H1 (cell line): ENCODE data around the gene KRT81. TPM values are rescaled to one million over a fixed set of nuclear protein-coding genes. Genes with fewer than 3 reads are reported as not detected.

ENCODE experiments used
- BCL11A ChIP-seq, 2 experiments: IDR thresholded peaks; one replicate each; pipeline ENCODE4 v1.6.1; 2011; ENCODE audit warnings: low read depth in 2 of 2, low read length in 2 of 2, mild to moderate bottlenecking in 2 of 2
- CBX5 ChIP-seq: fragments of 300-800, 300-1000 bp; sonication (generic); IDR thresholded peaks from 2 replicates; pipeline ENCODE4 v1.7.1; 2016; ENCODE audit warnings: antibody characterized with exemption, low read length, low read depth
- CREB1 ChIP-seq: IDR thresholded peaks from 2 replicates; pipeline ENCODE4 v1.6.1; 2012; ENCODE audit warnings: inconsistent platforms
- EZH2 ChIP-seq: fragments of 200-600 bp; sonication (generic); IDR thresholded peaks from 2 replicates; pipeline ENCODE4 v1.7.1; 2012; ENCODE audit warnings: low read depth, mild to moderate bottlenecking, moderate library complexity, low read length, inconsistent platforms; ENCODE audit not compliant: severe bottlenecking
- GTF2F1 ChIP-seq: IDR thresholded peaks from 2 replicates; pipeline ENCODE4 v1.6.1; 2012; ENCODE audit warnings: low read depth, low read length, improper control_type of control experiment, borderline replicate concordance
- HDAC6 ChIP-seq: IDR thresholded peaks from one replicate; pipeline ENCODE4 v1.7.1; 2012; ENCODE audit warnings: low read depth, mild to moderate bottlenecking, inconsistent platforms, low read length, moderate library complexity
- POLR2A ChIP-seq, 2 experiments: IDR thresholded peaks; 1 replicate in 1 of 2; 2 replicates in 1 of 2; pipeline ENCODE4 v1.6.1; 2011; ENCODE audit warnings: low read depth in 2 of 2, low read length in 2 of 2, mild to moderate bottlenecking in 2 of 2; ENCODE audit errors: control extremely low read depth in 1 of 2
- SIRT6 ChIP-seq: IDR thresholded peaks from one replicate; pipeline ENCODE4 v1.7.1; 2012; ENCODE audit warnings: low read length, inconsistent platforms
- SP2 ChIP-seq: IDR thresholded peaks from 2 replicates; pipeline ENCODE4 v1.6.1; 2012; ENCODE audit warnings: mild to moderate bottlenecking, low read length, inconsistent platforms
- TCF12 ChIP-seq: IDR thresholded peaks from 2 replicates; pipeline ENCODE4 v1.6.1; 2011; ENCODE audit warnings: low read depth, mild to moderate bottlenecking, low read length
- polyA plus RNA-seq, 7 experiments: library from polyadenylated mRNA; depleted of rRNA in 3 of 7; stranded (reverse) in 5 of 7; unstranded in 2 of 7; fragments of >200 nt in 5 of 7; fragments of 200-250 nt in 2 of 7; gene quantifications; 1 replicate in 5 of 7; 2 replicates in 1 of 7; 4 replicates in 1 of 7; pipeline versions ENCODE4 v1.2.1 to v1.2.3, GENCODE V29; 2011 to 2013; ENCODE audit warnings: missing spikeins in 2 of 7, mixed read lengths in 2 of 7
- total RNA-seq: library from RNA; stranded (reverse); fragmentation: NEBNext Ultra II Directional; extraction: Animal tissue kit (Norgen Biotek cat#: 25700); gene quantifications from 2 replicates; pipeline ENCODE4 v1.2.1, GENCODE V29; 2021
- TF ChIP-seq, protein P1 (sequence below): fragments of 300-600 bp; sonication (generic); IDR thresholded peaks from 2 replicates; pipeline ENCODE4 v1.7.1; 2012; ENCODE audit warnings: low read length, moderate library complexity, mild to moderate bottlenecking, inconsistent platforms; ENCODE audit not compliant: insufficient replicate concordance

KRT81 gene
- total and polyA plus RNA-seq, 2 of the 8 experiments (the other 6 are each of a cell fraction or from before 2014, with no cell fraction given), result not detected

DNA sequence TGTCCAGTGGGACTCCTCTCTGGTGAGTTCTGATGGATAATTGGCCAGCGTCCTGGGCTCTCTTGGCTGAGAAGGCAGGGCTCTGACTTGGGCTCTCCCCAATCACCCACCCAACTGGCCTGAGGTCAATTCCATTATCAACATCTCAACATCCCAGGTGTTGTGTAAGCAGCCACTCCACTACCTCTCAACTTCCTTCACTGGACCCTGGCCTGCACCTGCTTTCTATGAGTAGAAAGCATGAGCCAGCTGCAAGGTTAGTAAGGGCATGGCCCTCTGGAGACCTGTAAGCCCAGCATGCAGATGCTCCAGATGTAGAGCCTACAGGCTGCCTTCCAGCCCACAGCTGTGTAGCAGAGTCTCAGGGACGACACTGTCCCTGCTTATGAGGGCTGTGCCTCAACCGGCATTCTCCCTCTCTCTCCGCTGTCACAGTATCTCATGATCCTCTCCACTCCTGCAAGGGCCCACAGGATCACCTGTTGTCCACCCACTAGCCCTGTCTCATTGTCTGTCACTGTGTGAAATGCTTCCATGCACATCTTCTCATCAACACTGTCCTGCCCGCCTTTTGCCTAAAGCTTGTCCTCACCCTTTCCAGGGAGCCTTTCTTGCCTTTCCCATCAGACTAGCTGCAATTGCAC lies 5.4 kb upstream of the KRT81 start (continued):
- TF ChIP-seq, protein P1, sequence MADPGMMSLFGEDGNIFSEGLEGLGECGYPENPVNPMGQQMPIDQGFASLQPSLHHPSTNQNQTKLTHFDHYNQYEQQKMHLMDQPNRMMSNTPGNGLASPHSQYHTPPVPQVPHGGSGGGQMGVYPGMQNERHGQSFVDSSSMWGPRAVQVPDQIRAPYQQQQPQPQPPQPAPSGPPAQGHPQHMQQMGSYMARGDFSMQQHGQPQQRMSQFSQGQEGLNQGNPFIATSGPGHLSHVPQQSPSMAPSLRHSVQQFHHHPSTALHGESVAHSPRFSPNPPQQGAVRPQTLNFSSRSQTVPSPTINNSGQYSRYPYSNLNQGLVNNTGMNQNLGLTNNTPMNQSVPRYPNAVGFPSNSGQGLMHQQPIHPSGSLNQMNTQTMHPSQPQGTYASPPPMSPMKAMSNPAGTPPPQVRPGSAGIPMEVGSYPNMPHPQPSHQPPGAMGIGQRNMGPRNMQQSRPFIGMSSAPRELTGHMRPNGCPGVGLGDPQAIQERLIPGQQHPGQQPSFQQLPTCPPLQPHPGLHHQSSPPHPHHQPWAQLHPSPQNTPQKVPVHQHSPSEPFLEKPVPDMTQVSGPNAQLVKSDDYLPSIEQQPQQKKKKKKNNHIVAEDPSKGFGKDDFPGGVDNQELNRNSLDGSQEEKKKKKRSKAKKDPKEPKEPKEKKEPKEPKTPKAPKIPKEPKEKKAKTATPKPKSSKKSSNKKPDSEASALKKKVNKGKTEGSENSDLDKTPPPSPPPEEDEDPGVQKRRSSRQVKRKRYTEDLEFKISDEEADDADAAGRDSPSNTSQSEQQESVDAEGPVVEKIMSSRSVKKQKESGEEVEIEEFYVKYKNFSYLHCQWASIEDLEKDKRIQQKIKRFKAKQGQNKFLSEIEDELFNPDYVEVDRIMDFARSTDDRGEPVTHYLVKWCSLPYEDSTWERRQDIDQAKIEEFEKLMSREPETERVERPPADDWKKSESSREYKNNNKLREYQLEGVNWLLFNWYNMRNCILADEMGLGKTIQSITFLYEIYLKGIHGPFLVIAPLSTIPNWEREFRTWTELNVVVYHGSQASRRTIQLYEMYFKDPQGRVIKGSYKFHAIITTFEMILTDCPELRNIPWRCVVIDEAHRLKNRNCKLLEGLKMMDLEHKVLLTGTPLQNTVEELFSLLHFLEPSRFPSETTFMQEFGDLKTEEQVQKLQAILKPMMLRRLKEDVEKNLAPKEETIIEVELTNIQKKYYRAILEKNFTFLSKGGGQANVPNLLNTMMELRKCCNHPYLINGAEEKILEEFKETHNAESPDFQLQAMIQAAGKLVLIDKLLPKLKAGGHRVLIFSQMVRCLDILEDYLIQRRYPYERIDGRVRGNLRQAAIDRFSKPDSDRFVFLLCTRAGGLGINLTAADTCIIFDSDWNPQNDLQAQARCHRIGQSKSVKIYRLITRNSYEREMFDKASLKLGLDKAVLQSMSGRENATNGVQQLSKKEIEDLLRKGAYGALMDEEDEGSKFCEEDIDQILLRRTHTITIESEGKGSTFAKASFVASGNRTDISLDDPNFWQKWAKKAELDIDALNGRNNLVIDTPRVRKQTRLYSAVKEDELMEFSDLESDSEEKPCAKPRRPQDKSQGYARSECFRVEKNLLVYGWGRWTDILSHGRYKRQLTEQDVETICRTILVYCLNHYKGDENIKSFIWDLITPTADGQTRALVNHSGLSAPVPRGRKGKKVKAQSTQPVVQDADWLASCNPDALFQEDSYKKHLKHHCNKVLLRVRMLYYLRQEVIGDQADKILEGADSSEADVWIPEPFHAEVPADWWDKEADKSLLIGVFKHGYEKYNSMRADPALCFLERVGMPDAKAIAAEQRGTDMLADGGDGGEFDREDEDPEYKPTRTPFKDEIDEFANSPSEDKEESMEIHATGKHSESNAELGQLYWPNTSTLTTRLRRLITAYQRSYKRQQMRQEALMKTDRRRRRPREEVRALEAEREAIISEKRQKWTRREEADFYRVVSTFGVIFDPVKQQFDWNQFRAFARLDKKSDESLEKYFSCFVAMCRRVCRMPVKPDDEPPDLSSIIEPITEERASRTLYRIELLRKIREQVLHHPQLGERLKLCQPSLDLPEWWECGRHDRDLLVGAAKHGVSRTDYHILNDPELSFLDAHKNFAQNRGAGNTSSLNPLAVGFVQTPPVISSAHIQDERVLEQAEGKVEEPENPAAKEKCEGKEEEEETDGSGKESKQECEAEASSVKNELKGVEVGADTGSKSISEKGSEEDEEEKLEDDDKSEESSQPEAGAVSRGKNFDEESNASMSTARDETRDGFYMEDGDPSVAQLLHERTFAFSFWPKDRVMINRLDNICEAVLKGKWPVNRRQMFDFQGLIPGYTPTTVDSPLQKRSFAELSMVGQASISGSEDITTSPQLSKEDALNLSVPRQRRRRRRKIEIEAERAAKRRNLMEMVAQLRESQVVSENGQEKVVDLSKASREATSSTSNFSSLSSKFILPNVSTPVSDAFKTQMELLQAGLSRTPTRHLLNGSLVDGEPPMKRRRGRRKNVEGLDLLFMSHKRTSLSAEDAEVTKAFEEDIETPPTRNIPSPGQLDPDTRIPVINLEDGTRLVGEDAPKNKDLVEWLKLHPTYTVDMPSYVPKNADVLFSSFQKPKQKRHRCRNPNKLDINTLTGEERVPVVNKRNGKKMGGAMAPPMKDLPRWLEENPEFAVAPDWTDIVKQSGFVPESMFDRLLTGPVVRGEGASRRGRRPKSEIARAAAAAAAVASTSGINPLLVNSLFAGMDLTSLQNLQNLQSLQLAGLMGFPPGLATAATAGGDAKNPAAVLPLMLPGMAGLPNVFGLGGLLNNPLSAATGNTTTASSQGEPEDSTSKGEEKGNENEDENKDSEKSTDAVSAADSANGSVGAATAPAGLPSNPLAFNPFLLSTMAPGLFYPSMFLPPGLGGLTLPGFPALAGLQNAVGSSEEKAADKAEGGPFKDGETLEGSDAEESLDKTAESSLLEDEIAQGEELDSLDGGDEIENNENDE, result no peak
- TF ChIP-seq TCF12 (no peak), CBX5 (no peak), SIRT6 (no peak), HDAC6 (no peak), EZH2 (no peak), BCL11A (IDR thresholded peaks at IDR 0.05; ENCODE audit: low read depth in 2 of 2, low read length in 2 of 2) (no peak), CREB1 (no peak), POLR2A (IDR thresholded peaks at IDR 0.05; ENCODE audit: control extremely low read depth in 1 of 2, low read depth in 2 of 2, low read length in 2 of 2) (no peak), SP2 (no peak), GTF2F1 (no peak)
